Endothelial cell of umbilical vein (primary cell): ENCODE data around the gene MFSD6L. TPM values are rescaled to one million over a fixed set of nuclear protein-coding genes. Genes with fewer than 3 reads are reported as not detected.

ENCODE experiments used
- BruUV-seq: library from RNA; stranded (reverse); fragments of 400-500 nt; replicated peaks from 2 replicates; lab custom pipeline; 2021; lab: Mats Ljungman, UMichigan
- CTCF ChIA-PET: fragments of 300-600, 350-600 bp; sonication (Branson Sonifier 250); formaldehyde crosslinking; loops from one replicate; lab custom pipeline; 2021; ENCODE audit warnings: antibody characterized with exemption, inconsistent platforms; lab: Charles Lee
- POLR2A ChIA-PET: fragments of 300-600, 350-600 bp; sonication (Branson Sonifier 250); formaldehyde crosslinking; loops from one replicate; lab custom pipeline; 2021; ENCODE audit warnings: antibody characterized with exemption, inconsistent platforms; lab: Charles Lee
- DNase-seq: peaks from one replicate; pipeline ENCODE4 v3.0.0-alpha.2; 2011; ENCODE audit warnings: low read depth, low spot score
- FAIRE-seq: peaks from 2 replicates; lab custom pipeline; 2011; peaks lifted over from hg19 to GRCh38; lab: Jason Lieb, UNC
- H2AFZ ChIP-seq: 2 replicates; pipeline ENCODE4 v1.6.0; 2012; ENCODE audit warnings: low read depth, low read length, control low read depth, inconsistent platforms
- H3K27ac ChIP-seq: 2 replicates; pipeline ENCODE4 v1.5.1; 2011; ENCODE audit warnings: low read depth, mild to moderate bottlenecking, control low read depth, low read length, moderate library complexity; ENCODE audit not compliant: insufficient read depth
- H3K27me3 ChIP-seq, 2 experiments: 2 replicates each; pipeline versions ENCODE4 v1.6.0 to v1.6.1; 2011; ENCODE audit warnings: low read length in 2 of 2, mixed read lengths in 1 of 2; ENCODE audit not compliant: control insufficient read depth in 2 of 2, insufficient read depth in 2 of 2
- H3K36me3 ChIP-seq, 2 experiments: 2 replicates in 1 of 2; 3 replicates in 1 of 2; pipeline ENCODE4 v1.5.1; 2011; ENCODE audit warnings: low read length in 2 of 2, mild to moderate bottlenecking in 1 of 2, moderate library complexity in 1 of 2; ENCODE audit not compliant: control insufficient read depth in 2 of 2, insufficient read depth in 2 of 2; ENCODE audit errors: extremely low read depth in 1 of 2
- H3K4me1 ChIP-seq: 3 replicates; pipeline ENCODE4 v1.5.1; 2011; ENCODE audit warnings: mild to moderate bottlenecking, low read length; ENCODE audit not compliant: control insufficient read depth, insufficient read depth; ENCODE audit errors: extremely low read depth
- H3K4me2 ChIP-seq: 2 replicates; pipeline ENCODE4 v1.6.1; 2011; ENCODE audit warnings: low read length, control low read depth, mixed read lengths; ENCODE audit not compliant: insufficient read depth
- H3K4me3 ChIP-seq, 3 experiments: fragments of 200-600 bp in 1 of 3; sonication (generic), shearing (Covaris generic) in 1 of 3; replicated peaks in 1 of 3; 2 replicates each; pipeline ENCODE4 v1.5.1; 2011 to 2016; ENCODE audit warnings: control low read depth in 3 of 3, low read length in 3 of 3, mild to moderate bottlenecking in 2 of 3, inconsistent platforms in 1 of 3, low read depth in 1 of 3, moderate library complexity in 1 of 3; ENCODE audit not compliant: insufficient read depth in 1 of 3
- H3K79me2 ChIP-seq: 2 replicates; pipeline ENCODE4 v1.6.0; 2012; ENCODE audit warnings: low read length, inconsistent platforms; ENCODE audit not compliant: control insufficient read depth, insufficient read depth
- H3K9ac ChIP-seq: replicated peaks from 2 replicates; pipeline ENCODE3; 2011; ENCODE audit warnings: low read length, control low read depth; ENCODE audit not compliant: insufficient read depth; ENCODE audit errors: extremely low read depth
- H3K9me1 ChIP-seq: replicated peaks from 3 replicates; pipeline ENCODE4 v1.6.0; 2011; ENCODE audit warnings: mild to moderate bottlenecking, low read length; ENCODE audit not compliant: control insufficient read depth, insufficient read depth; ENCODE audit errors: extremely low read depth
- H3K9me3 ChIP-seq: replicated peaks from 2 replicates; pipeline ENCODE4 v1.5.1; 2012; ENCODE audit warnings: low read length, inconsistent platforms; ENCODE audit not compliant: control insufficient read depth, insufficient read depth
- H4K20me1 ChIP-seq: replicated peaks from 2 replicates; pipeline ENCODE3; 2011; ENCODE audit warnings: mild to moderate bottlenecking, low read length; ENCODE audit not compliant: control insufficient read depth, insufficient read depth; ENCODE audit errors: extremely low read depth
- EZH2 ChIP-seq: IDR thresholded peaks from 2 replicates; pipeline ENCODE4 v1.6.1; 2012; ENCODE audit warnings: borderline replicate concordance, low read depth, mild to moderate bottlenecking, moderate library complexity, low read length, inconsistent platforms; ENCODE audit not compliant: severe bottlenecking
- FOS ChIP-seq: IDR thresholded peaks from 2 replicates; pipeline ENCODE4 v1.6.1; 2011; ENCODE audit warnings: mild to moderate bottlenecking, low read length, moderate library complexity, borderline replicate concordance; ENCODE audit not compliant: insufficient read depth
- GATA2 ChIP-seq: IDR thresholded peaks from 2 replicates; pipeline ENCODE4 v1.7.0; 2011; ENCODE audit warnings: low read depth, mild to moderate bottlenecking, moderate library complexity, mixed read lengths, low read length; ENCODE audit not compliant: insufficient read length, insufficient read depth
- JUN ChIP-seq: IDR thresholded peaks from 2 replicates; pipeline ENCODE4 v1.6.1; 2011; ENCODE audit warnings: borderline replicate concordance, low read depth; ENCODE audit not compliant: insufficient read length, insufficient read depth
- MYC ChIP-seq: IDR thresholded peaks from one replicate; pipeline ENCODE4 v1.6.1; 2011; ENCODE audit warnings: mild to moderate bottlenecking, low read depth, low read length
- POLR2A ChIP-seq: IDR thresholded peaks from 2 replicates; pipeline ENCODE4 v1.6.1; 2012; ENCODE audit warnings: low read depth, mild to moderate bottlenecking, control low read depth, low read length
- POLR2AphosphoS5 ChIP-seq: IDR thresholded peaks from 2 replicates; pipeline ENCODE4 v1.6.1; 2012; ENCODE audit warnings: low read depth, mild to moderate bottlenecking, control low read depth, low read length, moderate library complexity; ENCODE audit not compliant: insufficient read depth
- dilution Hi-C: fragments of 300-500 bp; cut with MboI; formaldehyde crosslinking; loops from one replicate; pipeline ENCODE4 v1.15.0; 2019; ENCODE audit warnings: low sequenced_read_pairs; ENCODE audit not compliant: extremely low pct_ligation_motif_present
- intact Hi-C: fragments of 100-400 bp; cut with micrococcal nuclease; formaldehyde crosslinking; loops from one replicate; pipeline ENCODE4 v1.10.0; 2022
- polyA plus RNA-seq, 4 experiments: library from polyadenylated mRNA; depleted of rRNA in 3 of 4; stranded (reverse) in 3 of 4; unstranded in 1 of 4; fragments of >200 nt; gene quantifications; 2 replicates each; pipeline versions ENCODE4 v1.2.1 to v1.2.3, GENCODE V29; 2011 to 2012; ENCODE audit warnings: missing spikeins in 1 of 4
- total RNA-seq: library from RNA; stranded (reverse); gene quantifications from 2 replicates; pipeline ENCODE4 v1.2.3, GENCODE V29; 2021
- TF ChIP-seq, protein P1 (sequence below), 2 donors: IDR thresholded peaks; 1 replicate in 1 of 2; 2 replicates in 1 of 2; pipeline ENCODE4 v1.5.1; 2011; ENCODE audit warnings: low read length in 2 of 2, mild to moderate bottlenecking in 2 of 2, moderate library complexity in 2 of 2, control low read depth in 1 of 2, inconsistent platforms in 1 of 2, low read depth in 1 of 2; ENCODE audit not compliant: insufficient read depth in 1 of 2; ENCODE audit errors: extremely low read depth in 1 of 2
- TF ChIP-seq, protein P2 (sequence below): IDR thresholded peaks from 2 replicates; pipeline ENCODE4 v1.6.1; 2011; ENCODE audit not compliant: insufficient read depth, insufficient read length

MFSD6L gene
- total and polyA plus RNA-seq, 2 donors (not counting 3 experiments of a cell fraction or from before 2014, with no cell fraction given): not detected

DNA sequence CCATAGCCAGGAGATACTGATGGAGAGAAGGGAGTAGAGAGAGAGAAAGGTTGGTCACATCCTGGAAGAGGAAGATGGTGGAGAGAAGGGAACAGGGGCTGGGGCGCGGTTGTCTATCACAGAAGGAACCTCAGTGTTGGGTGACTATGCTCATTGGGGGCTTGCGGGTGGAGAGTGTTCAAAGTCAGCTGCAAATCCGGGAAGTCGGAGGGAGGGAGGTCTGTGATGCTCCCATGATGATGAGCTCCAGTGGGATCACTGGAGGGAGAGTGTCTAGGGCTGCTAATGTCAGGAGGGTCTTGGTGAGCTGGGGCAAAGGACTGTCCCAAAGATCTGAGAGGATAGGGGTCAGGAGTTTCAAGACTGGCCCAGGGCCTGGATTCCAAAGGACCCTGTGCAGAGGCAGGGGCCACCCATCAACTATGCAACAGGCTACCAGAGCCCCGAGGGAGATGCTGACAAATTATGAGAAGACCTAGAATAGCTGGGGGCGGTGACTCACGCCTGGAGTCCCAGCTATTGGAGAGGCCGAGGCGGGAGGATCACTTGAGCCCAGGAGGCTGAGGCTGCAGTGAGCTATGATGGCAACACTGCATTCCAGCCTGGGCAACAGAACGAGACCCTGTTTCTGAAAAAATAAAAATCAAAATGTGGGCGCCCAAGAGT, 43.4 kb downstream of the MFSD6L start:
- dilution Hi-C loops: no loop called here
- Histone ChIP-seq H3K27me3 (peaks cover 4 to 5% of the 10 kb centered on the region in 2 experiments), H3K9me1 (no peaks in the 10 kb centered on the region), H3K79me2 (no peaks in the 10 kb centered on the region), H2AFZ (no peak overlapping the region), H3K4me1 (no peaks in the 10 kb centered on the region), H3K9ac (no peak overlapping the region), H3K4me3 (no peak overlapping the region), H3K9me3 (no peaks in the 10 kb centered on the region), H4K20me1 (no peaks in the 10 kb centered on the region), H3K36me3 (no peaks in the 10 kb centered on the region), H3K4me2 (no peak overlapping the region), H3K27ac (no peak overlapping the region)
- TF ChIP-seq, protein P1, sequence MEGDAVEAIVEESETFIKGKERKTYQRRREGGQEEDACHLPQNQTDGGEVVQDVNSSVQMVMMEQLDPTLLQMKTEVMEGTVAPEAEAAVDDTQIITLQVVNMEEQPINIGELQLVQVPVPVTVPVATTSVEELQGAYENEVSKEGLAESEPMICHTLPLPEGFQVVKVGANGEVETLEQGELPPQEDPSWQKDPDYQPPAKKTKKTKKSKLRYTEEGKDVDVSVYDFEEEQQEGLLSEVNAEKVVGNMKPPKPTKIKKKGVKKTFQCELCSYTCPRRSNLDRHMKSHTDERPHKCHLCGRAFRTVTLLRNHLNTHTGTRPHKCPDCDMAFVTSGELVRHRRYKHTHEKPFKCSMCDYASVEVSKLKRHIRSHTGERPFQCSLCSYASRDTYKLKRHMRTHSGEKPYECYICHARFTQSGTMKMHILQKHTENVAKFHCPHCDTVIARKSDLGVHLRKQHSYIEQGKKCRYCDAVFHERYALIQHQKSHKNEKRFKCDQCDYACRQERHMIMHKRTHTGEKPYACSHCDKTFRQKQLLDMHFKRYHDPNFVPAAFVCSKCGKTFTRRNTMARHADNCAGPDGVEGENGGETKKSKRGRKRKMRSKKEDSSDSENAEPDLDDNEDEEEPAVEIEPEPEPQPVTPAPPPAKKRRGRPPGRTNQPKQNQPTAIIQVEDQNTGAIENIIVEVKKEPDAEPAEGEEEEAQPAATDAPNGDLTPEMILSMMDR (IDR thresholded peaks at IDR 0.05; ENCODE audit: extremely low read depth in 1 of 2, insufficient read depth in 1 of 2, low read depth in 1 of 2, low read length in 2 of 2): no peak
- TF ChIP-seq EZH2 (no peak), POLR2AphosphoS5 (no peak), JUN (no peak), FOS (no peak), GATA2 (no peak), MYC (no peak), POLR2A (no peak)
- TF ChIP-seq, protein P2, sequence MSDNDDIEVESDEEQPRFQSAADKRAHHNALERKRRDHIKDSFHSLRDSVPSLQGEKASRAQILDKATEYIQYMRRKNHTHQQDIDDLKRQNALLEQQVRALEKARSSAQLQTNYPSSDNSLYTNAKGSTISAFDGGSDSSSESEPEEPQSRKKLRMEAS: no peak
- CTCF ChIA-PET: interaction anchor here (4.2 kb wide), 1 partner anchor 10 kb away, joined by 15 read pairs; no protein-coding TSS in a partner anchor
- POLR2A ChIA-PET: interaction anchor here (0.5 kb wide), 1 partner anchor 125 kb away, joined by 3 read pairs; the partner anchor contains the start of gene MYH10
- no TSS peak for BruUV-seq
- intact Hi-C loops: no loop called here
- DNase-seq (no peak), FAIRE-seq (no peak)
